ENCODE data around the gene EID2. TPM values are rescaled to one million over a fixed set of nuclear protein-coding genes. Genes with fewer than 3 reads are reported as not detected.
A peak's percentile ranks its signal among the peaks of the same experiment; 100 is the strongest.

Gene EID2
- total and polyA plus RNA-seq, 2 of the 13 experiments (the other 11 are each of a cell fraction or from before 2014, with no cell fraction given), result 3.7 to 14.1 TPM

DNA sequence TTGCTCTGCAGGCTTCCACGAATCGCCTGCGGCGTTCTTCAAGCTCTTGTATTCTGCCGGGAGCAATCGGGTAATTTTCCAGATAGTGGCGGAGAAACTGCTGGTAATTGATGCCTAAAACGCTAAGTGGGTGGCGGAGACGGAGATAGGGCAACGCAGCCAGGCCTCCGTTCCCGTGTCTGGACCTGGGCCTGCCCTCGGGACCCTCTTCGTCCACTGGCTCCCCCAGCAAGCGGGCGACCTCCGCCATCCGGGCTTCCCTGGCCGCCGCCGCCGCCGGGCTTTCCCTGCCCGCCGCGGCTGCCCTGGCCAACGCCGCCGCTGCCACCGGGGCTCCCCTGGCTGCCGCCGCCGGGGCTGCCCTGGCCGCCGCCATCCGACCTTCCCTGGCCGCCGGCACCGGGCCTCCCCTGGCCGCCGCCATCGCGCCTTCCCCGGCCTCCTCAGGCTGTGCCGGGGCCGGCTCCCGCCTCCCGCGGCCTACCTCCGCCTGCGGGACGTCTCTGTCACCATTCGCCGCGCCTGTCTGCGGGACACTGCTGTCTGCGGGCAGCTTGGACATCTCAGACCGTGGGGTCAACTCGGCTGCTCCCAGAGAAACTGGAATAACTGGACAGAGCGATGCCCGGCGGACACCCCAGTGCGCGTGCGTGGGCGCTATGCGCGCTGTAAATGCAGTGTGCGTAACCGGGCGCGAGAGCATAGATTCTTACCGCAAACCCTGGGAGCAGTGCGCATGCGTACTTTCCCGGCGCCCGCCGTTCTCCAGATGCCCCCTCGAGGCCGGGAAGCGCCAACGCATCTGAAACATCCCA, at the start of gene EID2 (continued):
- TF ChIP-seq ZNF318 (CRISPR knock-in tag; IDR thresholded peaks at IDR 0.05) (no peak), NR1H2 (CRISPR knock-in tag; IDR thresholded peaks at IDR 0.05; ENCODE audit: borderline replicate concordance, low read depth) (no peak), ZFP36 (IDR thresholded peaks at IDR 0.05; ENCODE audit: borderline replicate concordance, low read depth, low read length, partially characterized antibody) (no peak), ZNF281 (CRISPR knock-in tag; IDR thresholded peaks at IDR 0.05; ENCODE audit: borderline replicate concordance) (no peak), NFIC (IDR thresholded peaks at IDR 0.05; ENCODE audit: low read length) (no peak), THRA (CRISPR knock-in tag; IDR thresholded peaks at IDR 0.05; ENCODE audit: borderline replicate concordance) (peak; percentile 69), ELK4 (CRISPR knock-in tag; IDR thresholded peaks at IDR 0.05; ENCODE audit: borderline replicate concordance) (no peak), ZNF124 (CRISPR knock-in tag; IDR thresholded peaks at IDR 0.05) (no peak)
- TF ChIP-seq, protein P1, sequence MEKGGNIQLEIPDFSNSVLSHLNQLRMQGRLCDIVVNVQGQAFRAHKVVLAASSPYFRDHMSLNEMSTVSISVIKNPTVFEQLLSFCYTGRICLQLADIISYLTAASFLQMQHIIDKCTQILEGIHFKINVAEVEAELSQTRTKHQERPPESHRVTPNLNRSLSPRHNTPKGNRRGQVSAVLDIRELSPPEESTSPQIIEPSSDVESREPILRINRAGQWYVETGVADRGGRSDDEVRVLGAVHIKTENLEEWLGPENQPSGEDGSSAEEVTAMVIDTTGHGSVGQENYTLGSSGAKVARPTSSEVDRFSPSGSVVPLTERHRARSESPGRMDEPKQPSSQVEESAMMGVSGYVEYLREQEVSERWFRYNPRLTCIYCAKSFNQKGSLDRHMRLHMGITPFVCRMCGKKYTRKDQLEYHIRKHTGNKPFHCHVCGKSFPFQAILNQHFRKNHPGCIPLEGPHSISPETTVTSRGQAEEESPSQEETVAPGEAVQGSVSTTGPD (CRISPR knock-in tag; IDR thresholded peaks at IDR 0.05), result no peak

Measured in HepG2 (cell line).